Fibroblast of lung (primary cell): ENCODE results near the gene SUPT4H1.

Source experiments
- EZH2 ChIP-seq: IDR thresholded peaks from 2 replicates; pipeline ENCODE4 v1.5.1; 2012; ENCODE audit warnings: low read length, control low read depth, mild to moderate bottlenecking; ENCODE audit errors: missing control alignments
- TF ChIP-seq, protein P1 (sequence below), 2 donors: IDR thresholded peaks in 1 of 2; conservative IDR thresholded peaks in 1 of 2; 1 replicate in 1 of 2; 2 replicates in 1 of 2; pipeline ENCODE4 v1.5.1; 2011 to 2012; ENCODE audit warnings: low read length in 2 of 2, control low read depth in 1 of 2, inconsistent platforms in 1 of 2, low read depth in 1 of 2, mild to moderate bottlenecking in 1 of 2

DNA sequence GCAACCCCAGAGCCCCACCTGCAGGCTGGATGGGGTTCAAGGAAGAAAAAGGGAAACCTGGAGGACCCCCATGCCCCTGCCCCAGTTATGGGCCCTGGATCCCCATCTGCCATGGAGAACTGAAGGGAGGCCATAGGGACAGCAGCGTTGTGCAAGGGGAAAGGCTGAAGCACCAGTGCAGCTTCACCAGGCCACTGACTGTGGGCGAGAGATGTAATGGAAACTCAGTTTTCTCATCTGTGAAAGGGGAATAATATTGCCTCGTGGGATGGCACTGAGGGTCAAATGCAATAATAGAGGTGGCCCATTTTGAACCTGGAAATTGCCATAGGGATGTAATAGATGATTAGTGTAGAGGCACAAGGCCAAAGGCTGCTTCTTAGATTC lies 13.6 kb downstream of the SUPT4H1 start:
- TF ChIP-seq, protein P1, sequence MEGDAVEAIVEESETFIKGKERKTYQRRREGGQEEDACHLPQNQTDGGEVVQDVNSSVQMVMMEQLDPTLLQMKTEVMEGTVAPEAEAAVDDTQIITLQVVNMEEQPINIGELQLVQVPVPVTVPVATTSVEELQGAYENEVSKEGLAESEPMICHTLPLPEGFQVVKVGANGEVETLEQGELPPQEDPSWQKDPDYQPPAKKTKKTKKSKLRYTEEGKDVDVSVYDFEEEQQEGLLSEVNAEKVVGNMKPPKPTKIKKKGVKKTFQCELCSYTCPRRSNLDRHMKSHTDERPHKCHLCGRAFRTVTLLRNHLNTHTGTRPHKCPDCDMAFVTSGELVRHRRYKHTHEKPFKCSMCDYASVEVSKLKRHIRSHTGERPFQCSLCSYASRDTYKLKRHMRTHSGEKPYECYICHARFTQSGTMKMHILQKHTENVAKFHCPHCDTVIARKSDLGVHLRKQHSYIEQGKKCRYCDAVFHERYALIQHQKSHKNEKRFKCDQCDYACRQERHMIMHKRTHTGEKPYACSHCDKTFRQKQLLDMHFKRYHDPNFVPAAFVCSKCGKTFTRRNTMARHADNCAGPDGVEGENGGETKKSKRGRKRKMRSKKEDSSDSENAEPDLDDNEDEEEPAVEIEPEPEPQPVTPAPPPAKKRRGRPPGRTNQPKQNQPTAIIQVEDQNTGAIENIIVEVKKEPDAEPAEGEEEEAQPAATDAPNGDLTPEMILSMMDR (conservative IDR thresholded peaks at IDR 0.05 in 1 of 2, IDR thresholded peaks at IDR 0.05 in 1 of 2; ENCODE audit: low read depth in 1 of 2, low read length in 2 of 2), result peak in 1 of 2 donors; percentile 12
- TF ChIP-seq EZH2, result no peak
